ENCODE data around the gene LRG1. TPM values are rescaled to one million over a fixed set of nuclear protein-coding genes. Genes with fewer than 3 reads are reported as not detected.

The LRG1 gene
- total and polyA plus RNA-seq, 2 experiments from 2014 or later: 0.21 to 0.45 TPM

- TF ChIP-seq STAT1 (IDR thresholded peaks at IDR 0.05; ENCODE audit: unreplicated experiment) (no peak), ZNF114 (CRISPR knock-in tag; IDR thresholded peaks at IDR 0.05) (no peak), NANOG (IDR thresholded peaks at IDR 0.05; ENCODE audit: borderline replicate concordance) (no peak), ZNF331 (CRISPR knock-in tag; IDR thresholded peaks at IDR 0.05; ENCODE audit: low read depth) (no peak), CREB1 (CRISPR knock-in tag; IDR thresholded peaks at IDR 0.05; ENCODE audit: low read depth) (no peak), JUNB (IDR thresholded peaks at IDR 0.05; ENCODE audit: unreplicated experiment) (no peak), EZH2phosphoT487 (IDR thresholded peaks at IDR 0.05; ENCODE audit: unreplicated experiment) (no peak), POLR2AphosphoS5 (IDR thresholded peaks at IDR 0.05; ENCODE audit: low read depth) (no peak), EZH2 (IDR thresholded peaks at IDR 0.05; ENCODE audit: low read depth, unreplicated experiment) (no peak)
- TF ChIP-seq, protein P1, sequence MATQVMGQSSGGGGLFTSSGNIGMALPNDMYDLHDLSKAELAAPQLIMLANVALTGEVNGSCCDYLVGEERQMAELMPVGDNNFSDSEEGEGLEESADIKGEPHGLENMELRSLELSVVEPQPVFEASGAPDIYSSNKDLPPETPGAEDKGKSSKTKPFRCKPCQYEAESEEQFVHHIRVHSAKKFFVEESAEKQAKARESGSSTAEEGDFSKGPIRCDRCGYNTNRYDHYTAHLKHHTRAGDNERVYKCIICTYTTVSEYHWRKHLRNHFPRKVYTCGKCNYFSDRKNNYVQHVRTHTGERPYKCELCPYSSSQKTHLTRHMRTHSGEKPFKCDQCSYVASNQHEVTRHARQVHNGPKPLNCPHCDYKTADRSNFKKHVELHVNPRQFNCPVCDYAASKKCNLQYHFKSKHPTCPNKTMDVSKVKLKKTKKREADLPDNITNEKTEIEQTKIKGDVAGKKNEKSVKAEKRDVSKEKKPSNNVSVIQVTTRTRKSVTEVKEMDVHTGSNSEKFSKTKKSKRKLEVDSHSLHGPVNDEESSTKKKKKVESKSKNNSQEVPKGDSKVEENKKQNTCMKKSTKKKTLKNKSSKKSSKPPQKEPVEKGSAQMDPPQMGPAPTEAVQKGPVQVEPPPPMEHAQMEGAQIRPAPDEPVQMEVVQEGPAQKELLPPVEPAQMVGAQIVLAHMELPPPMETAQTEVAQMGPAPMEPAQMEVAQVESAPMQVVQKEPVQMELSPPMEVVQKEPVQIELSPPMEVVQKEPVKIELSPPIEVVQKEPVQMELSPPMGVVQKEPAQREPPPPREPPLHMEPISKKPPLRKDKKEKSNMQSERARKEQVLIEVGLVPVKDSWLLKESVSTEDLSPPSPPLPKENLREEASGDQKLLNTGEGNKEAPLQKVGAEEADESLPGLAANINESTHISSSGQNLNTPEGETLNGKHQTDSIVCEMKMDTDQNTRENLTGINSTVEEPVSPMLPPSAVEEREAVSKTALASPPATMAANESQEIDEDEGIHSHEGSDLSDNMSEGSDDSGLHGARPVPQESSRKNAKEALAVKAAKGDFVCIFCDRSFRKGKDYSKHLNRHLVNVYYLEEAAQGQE (IDR thresholded peaks at IDR 0.05; ENCODE audit: unreplicated experiment): no peak
- TF ChIP-seq, protein P2, sequence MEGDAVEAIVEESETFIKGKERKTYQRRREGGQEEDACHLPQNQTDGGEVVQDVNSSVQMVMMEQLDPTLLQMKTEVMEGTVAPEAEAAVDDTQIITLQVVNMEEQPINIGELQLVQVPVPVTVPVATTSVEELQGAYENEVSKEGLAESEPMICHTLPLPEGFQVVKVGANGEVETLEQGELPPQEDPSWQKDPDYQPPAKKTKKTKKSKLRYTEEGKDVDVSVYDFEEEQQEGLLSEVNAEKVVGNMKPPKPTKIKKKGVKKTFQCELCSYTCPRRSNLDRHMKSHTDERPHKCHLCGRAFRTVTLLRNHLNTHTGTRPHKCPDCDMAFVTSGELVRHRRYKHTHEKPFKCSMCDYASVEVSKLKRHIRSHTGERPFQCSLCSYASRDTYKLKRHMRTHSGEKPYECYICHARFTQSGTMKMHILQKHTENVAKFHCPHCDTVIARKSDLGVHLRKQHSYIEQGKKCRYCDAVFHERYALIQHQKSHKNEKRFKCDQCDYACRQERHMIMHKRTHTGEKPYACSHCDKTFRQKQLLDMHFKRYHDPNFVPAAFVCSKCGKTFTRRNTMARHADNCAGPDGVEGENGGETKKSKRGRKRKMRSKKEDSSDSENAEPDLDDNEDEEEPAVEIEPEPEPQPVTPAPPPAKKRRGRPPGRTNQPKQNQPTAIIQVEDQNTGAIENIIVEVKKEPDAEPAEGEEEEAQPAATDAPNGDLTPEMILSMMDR (conservative IDR thresholded peaks at IDR 0.05; ENCODE audit: low read depth in 2 of 2): no peak
- TF ChIP-seq, protein P3, sequence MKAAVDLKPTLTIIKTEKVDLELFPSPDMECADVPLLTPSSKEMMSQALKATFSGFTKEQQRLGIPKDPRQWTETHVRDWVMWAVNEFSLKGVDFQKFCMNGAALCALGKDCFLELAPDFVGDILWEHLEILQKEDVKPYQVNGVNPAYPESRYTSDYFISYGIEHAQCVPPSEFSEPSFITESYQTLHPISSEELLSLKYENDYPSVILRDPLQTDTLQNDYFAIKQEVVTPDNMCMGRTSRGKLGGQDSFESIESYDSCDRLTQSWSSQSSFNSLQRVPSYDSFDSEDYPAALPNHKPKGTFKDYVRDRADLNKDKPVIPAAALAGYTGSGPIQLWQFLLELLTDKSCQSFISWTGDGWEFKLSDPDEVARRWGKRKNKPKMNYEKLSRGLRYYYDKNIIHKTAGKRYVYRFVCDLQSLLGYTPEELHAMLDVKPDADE (IDR thresholded peaks at IDR 0.05): no peak
- TF ChIP-seq, protein P4, sequence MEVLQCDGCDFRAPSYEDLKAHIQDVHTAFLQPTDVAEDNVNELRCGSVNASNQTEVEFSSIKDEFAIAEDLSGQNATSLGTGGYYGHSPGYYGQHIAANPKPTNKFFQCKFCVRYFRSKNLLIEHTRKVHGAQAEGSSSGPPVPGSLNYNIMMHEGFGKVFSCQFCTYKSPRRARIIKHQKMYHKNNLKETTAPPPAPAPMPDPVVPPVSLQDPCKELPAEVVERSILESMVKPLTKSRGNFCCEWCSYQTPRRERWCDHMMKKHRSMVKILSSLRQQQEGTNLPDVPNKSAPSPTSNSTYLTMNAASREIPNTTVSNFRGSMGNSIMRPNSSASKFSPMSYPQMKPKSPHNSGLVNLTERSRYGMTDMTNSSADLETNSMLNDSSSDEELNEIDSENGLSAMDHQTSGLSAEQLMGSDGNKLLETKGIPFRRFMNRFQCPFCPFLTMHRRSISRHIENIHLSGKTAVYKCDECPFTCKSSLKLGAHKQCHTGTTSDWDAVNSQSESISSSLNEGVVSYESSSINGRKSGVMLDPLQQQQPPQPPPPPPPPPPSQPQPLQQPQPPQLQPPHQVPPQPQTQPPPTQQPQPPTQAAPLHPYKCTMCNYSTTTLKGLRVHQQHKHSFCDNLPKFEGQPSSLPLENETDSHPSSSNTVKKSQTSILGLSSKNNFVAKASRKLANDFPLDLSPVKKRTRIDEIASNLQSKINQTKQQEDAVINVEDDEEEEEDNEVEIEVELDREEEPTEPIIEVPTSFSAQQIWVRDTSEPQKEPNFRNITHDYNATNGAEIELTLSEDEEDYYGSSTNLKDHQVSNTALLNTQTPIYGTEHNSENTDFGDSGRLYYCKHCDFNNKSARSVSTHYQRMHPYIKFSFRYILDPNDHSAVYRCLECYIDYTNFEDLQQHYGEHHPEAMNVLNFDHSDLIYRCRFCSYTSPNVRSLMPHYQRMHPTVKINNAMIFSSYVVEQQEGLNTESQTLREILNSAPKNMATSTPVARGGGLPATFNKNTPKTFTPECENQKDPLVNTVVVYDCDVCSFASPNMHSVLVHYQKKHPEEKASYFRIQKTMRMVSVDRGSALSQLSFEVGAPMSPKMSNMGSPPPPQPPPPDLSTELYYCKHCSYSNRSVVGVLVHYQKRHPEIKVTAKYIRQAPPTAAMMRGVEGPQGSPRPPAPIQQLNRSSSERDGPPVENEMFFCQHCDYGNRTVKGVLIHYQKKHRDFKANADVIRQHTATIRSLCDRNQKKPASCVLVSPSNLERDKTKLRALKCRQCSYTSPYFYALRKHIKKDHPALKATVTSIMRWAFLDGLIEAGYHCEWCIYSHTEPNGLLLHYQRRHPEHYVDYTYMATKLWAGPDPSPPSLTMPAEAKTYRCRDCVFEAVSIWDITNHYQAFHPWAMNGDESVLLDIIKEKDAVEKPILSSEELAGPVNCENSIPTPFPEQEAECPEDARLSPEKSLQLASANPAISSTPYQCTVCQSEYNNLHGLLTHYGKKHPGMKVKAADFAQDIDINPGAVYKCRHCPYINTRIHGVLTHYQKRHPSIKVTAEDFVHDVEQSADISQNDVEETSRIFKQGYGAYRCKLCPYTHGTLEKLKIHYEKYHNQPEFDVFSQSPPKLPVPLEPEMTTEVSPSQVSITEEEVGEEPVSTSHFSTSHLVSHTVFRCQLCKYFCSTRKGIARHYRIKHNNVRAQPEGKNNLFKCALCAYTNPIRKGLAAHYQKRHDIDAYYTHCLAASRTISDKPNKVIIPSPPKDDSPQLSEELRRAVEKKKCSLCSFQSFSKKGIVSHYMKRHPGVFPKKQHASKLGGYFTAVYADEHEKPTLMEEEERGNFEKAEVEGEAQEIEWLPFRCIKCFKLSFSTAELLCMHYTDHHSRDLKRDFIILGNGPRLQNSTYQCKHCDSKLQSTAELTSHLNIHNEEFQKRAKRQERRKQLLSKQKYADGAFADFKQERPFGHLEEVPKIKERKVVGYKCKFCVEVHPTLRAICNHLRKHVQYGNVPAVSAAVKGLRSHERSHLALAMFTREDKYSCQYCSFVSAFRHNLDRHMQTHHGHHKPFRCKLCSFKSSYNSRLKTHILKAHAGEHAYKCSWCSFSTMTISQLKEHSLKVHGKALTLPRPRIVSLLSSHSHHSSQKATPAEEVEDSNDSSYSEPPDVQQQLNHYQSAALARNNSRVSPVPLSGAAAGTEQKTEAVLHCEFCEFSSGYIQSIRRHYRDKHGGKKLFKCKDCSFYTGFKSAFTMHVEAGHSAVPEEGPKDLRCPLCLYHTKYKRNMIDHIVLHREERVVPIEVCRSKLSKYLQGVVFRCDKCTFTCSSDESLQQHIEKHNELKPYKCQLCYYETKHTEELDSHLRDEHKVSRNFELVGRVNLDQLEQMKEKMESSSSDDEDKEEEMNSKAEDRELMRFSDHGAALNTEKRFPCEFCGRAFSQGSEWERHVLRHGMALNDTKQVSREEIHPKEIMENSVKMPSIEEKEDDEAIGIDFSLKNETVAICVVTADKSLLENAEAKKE (CRISPR knock-in tag; IDR thresholded peaks at IDR 0.05): no peak
These were observed 14.9 kb upstream of the LRG1 start for GRCh38 chr19:4554717-4555116.

More at GRCh38 chr19:4554717-4555116, 14.9 kb upstream of the LRG1 start:
- no peaks in the 10 kb centered on the region for H3K9me2 ChIP-seq (ENCODE audit: insufficient read depth)
- no peak overlapping the region for H3K4me3 Mint-ChIP-seq
- H3K4me3 ChIP-seq: no peak overlapping the region
- no peak overlapping the region for H3K4me2 ChIP-seq
- H3K79me2 ChIP-seq (replicated peaks; ENCODE audit: insufficient read depth): no peaks in the 10 kb centered on the region
- no peak for DNase-seq (ENCODE audit: low spot score)
- H2AFZ ChIP-seq: no peak overlapping the region
- peaks cover 47% of the 10 kb centered on the region for H3K36me3 Mint-ChIP-seq (ENCODE audit: low read depth)
- H3K4me1 ChIP-seq (ENCODE audit: insufficient read depth): no peaks in the 10 kb centered on the region; the same call in 1 of the 2 replicates
- no peaks in the 10 kb centered on the region for H3K9me3 Mint-ChIP-seq
- H3F3A ChIP-seq (replicated peaks; ENCODE audit: low read depth): peaks cover 9% of the 10 kb centered on the region; the same call in 1 of the 2 replicates
- H4K20me1 ChIP-seq (replicated peaks; ENCODE audit: insufficient read depth): peaks cover 17% of the 10 kb centered on the region
- no peak for ATAC-seq
- H3K27ac Mint-ChIP-seq: no peak overlapping the region
- H3K4me1 Mint-ChIP-seq: peaks cover 7% of the 10 kb centered on the region; the same call in 2 of the 3 replicates
- no peaks in the 10 kb centered on the region for H3K27me3 ChIP-seq (ENCODE audit: insufficient read depth)
- H3K27me3 Mint-ChIP-seq (ENCODE audit: insufficient read depth, low read depth, poor library complexity): peaks cover 26% of the 10 kb centered on the region
- H3K36me3 ChIP-seq (ENCODE audit: insufficient read depth): peaks cover 4% of the 10 kb centered on the region
- no peak overlapping the region for H3K27ac ChIP-seq (ENCODE audit: low read depth)

Data from GM23338 (cell line).